ENCODE results near the gene ABHD1.
"Not testable (repeated sequence)": the region's sequence is repeated elsewhere in the genome, so short reads cannot be mapped to it uniquely, and the experiment has no call there.

The ABHD1 gene

DNA sequence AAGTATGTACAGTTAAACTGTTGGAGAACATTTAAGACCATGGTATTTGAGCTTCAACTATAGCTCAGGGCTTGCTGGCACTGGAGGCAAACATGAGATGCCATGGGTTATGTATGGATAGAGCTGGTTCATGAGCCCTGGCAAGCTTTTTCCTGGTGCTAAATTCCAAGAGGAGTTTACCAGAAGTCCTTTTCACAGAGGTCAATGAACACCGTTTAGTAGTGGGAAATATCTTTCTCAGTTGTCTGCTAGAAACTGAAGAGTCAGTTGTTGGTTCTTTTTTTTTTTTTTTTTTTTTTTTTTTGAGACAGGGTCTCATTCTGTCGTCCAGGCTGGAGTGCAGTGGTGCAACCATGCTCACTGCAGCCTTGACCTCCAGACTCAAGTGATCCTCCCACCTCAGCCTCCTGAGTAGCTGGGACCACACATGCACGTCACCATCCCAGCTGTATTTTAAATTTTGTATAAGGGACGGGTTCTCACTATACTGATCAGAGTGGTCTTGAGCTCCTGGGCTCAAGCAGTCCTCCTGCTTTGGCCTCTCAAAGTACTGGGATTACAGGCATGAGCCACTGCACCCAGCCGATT lies 35.7 kb upstream of the ABHD1 start:
- DNase-seq, result no peak

DNA sequence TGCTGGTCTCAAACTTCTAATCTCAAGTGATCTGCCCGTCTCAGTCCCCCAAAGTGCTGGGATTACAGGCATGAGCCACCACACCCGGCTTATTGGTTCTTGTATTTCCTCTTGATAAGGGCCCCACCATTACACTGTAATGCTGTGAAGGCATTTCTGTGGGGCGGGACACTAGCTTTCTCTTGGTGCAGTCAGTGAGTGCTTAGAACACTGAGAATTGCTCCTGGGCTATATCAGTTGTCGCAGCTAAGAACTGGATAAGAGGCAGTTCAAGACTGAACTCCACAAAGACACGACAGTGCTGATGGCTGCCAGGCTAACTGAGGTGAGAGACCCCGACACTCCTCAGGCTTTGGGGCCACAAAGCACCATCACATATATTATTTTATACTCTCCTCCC lies 35.0 kb upstream of the ABHD1 start:
- no peak for DNase-seq

DNA sequence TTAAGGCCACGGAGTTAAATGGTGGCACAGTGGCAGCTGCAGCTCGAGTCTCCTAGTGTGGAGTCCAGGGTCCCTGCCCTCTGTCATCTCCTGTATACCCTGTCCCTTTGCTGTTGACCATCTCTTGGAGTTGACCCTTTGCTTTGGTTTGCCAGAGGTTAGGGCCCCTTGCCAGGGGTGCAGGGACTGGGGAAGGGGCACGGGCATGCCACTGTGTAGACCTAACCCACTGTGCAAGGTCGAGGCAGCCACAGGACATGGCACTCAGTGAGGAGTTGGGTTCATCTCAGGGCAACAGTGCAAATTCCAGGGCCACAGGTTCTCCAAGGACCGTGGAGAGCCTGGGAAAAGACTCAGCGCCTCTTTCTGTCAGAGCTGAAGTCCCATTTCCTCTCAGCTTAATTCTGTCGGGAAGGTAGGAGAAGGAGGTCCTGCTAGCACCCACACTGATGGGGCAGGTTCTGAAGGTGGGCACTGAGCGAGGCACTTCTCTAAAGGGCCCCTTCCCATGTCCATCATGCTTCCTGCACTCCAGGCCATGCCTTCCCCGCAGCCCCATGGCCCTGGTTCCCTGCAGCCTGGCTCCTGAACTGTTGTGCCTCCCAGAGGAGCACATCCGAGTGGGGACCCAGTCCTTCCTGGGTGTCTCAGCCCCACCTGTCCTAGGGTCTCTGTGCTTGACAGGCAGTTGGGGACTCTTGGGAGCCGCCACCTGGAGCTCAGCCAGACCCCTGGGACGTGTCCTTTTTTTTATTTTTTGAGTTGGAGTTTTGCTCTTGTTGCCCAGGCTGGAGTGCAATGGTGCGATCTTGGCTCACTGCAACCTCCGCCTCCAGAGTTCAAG lies 34.3 kb upstream of the ABHD1 start:
- DNase-seq, result no peak

DNA sequence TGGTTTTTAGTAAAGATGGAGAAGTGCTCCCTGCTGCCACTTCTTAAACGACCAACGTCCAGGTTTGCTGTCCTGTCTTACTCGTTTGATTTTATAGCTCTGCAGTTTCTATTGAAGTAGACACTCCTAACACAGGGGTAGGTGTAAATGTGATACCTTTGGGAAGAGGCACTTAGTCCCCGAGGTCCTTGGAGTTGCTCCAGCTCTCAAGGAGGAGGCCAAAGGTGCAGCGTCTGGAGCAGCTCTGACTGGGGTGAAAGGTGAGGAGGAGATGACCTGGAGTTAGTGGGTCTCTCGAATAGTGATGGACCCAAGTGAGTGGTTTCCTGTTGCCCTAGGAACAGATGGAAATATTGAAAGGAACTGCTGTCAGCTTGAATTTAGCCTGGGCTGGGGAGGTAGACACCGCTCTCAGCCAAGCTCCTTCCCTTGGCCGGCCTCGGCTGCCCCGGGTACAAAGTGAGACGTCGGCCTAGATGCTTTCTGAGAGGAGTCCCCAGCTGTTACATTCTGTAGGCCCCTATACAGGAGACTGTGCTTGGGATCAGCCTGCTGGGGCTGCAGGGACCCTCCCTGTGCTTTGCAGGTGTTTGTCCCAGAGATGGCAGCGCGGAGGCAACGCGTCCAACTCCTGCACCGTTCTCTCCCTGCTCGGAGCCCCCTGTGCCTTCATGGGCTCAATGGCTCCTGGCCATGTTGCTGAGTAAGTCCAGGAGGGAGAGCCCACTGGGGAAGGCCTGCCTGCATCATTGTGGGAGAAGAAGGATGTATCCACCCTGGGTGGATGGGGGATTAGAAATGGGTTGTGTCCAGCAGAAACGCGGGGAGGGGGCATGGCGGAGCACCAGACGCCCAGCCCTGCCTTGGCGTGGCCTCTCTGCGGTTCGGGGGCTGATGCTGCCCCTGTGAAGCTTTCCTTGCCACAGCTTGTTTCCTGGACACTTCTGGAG lies 31.6 kb upstream of the ABHD1 start:
- DNase-seq, result no peak

DNA sequence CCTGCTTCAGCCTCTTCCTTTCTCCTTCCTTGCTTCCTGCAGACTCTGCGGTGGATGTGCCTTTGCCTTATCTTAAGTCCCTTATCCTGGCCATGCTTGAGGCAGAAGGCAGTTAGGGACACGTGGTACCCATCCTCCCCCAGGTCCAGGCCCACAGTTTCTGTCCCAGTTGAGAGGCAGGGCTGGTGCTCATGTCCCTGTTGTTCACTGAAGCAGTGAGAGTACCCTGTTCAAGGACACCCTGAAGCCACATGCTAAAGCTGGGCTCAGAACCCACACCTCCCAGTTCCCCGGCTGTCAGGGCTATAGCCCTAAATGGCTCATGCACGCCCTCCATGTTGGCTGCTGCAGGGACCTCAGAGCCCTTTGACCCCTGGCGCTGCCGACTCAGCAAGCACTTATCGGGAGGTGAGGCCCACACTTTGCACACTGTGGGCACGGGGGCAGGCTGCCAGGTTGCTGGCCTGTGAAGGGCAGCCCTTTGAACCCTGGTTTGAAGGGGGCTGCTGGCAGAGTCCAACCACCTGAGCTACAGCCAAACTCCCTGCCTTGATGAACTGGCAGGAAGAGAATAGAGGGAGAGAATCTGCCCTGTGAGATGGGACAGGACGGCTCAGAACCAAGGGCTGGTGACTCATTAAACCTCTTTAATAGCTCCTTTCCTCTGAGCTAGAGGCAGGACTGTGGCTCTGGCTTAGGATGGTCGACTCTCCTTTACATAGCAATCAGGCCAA lies 30.8 kb upstream of the ABHD1 start:
- DNase-seq, result no peak

DNA sequence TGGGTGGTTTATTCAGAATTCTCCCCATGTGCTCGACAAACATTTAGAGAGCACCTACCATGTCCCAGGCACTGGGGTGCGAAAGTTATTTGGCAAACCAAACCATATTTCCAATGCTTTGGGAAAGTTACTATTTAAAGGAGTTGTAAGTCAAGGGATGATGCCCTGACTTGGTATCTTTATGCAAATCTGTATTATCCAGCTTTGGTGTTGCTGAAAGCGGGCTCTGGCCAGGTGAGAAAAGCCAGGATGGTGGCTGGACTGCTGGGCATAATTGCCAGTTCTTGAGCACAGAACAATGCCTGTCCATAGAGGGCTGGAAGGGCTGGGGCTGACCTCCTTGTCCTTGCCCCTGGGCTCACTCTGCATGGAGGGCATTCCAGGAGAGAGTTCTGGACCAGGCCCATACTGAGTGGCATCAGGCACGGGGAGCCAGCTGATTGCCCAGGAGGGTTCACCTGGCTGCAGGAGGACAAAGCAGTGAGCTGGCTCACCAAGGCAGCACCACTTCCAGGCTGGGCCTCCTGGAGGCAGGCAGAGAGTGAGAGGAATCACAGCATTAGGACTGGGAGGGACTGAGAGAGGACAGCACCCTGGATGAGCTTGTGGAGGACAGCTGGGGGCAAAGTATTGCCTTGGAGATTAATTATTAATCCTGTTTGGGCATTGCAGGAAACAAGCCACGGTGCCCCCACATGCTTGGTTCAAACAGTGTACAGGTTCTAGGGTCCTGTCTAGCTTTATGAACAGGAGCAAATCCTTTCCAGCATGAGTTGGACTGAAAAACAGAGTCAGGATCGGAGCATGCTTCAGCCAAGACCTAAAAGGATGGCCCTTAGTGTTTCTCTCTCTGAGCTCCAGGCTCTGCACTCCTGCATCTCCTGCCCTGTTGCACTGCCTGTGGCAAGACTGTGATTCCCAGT lies 29.9 kb upstream of the ABHD1 start:
- no peak for DNase-seq

DNA sequence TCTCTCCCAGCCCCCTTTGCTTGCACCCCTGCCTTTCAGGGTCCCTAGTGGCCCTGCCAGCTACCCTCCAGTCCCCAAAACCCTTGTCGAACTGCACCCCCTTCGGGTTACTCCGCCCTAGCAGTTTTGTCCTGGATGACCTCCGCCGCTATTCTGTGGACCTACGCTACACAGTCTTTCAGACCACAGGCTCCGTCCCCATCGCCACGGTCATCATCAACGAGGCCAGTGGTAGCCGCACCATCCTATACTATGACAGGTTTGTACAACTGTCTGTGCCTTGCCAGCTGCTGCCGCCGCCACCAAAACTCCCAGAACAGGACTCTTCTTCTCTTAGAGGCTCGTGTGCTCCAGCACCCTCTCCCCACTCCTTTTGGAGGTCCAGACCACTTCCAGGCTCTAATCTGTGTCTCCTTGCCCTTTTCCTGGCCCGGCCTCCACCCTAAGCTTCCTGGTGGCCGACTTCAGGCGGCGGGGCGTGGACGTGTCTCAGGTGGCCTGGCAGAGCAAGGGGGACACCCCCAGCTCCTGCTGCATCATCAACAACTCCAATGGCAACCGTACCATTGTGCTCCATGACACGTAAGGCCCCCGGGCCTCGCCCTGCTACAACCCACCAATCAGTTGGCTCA lies 29.1 kb upstream of the ABHD1 start:
- no peak for DNase-seq

DNA sequence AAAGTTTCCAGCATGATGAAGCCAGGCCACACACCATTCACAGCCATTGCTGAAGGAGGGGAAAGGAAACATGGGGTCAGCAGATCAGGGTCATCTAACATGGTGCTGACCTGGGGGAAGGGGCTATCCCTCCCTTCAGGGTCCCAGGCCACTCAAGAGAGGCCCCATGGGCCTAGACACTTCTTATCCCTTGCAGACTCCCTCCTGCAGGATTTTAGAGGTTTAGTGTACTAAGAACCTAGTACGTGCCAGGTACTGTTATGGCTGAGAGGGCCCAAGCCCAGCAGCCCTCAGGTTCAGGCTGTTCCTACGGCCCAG lies 28.2 kb upstream of the ABHD1 start:
- DNase-seq, result no peak

DNA sequence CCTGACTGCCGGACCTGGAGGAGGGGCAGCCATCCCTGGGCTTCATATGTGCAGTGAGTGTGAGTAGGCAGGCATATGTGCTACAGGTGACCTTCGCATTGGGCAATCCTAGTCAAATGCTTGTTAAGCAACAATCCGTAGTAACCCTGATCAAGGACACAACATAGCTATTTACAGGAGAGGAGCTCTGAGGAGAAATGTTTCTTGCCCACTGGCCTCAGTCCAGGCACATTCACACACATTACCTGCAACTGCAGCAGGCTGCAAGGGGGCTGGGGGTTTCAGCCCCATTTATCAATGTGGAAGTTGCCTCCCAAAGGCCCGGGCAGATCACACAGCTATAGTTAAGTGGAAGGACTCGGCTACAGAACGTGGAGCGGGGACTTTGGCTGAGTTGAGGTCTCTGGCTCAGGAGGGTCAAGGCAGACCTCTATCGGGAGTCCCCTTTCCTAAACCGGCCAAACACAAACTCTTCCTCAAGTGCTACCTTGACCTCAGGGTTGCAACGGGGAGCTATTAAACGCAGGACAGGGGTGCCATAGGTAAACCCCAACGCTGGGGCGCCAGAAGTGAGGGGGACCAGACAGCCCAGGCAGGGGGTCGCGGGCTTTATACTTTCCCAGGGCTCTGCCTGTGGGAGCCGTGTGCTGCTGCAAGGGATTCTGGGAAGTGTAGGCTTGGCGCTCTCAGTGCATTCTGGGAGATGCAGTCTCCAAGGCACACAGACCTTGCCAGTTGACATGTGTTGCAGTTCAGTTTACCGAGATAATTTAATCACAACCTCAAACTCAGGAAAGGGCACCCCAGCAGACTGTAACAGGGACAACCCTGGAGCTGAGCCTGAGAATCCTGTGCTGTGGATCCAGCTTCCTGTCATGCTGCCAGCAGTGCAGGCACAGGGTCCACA lies 27.6 kb upstream of the ABHD1 start:
- peak; percentile 61 for DNase-seq

DNA sequence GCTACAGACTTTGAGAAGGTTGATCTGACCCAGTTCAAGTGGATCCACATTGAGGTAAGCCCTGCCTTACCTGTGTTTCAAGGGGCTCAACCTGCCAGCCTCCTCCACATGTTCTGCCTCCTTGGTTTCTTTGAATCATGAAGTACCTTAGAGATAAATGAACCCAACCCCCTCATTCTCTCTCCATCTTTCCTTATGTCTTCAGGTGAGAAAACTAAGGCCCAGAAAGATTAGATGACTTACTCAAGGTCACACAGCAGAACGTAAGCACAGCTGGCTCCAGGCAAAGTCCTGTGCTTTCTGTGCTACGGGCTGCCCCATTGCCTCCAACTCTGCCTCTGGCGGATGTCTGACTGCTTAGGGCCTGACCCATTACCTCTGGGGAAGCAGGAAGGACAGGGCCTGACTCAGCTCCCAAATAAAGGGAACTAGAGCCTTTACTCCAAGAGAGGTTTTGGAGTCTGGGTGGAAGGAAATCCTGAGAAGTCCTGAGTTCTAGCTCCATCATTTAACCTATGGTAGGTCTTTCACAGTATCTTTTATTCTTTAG lies 26.8 kb upstream of the ABHD1 start:
- no peak for DNase-seq

DNA sequence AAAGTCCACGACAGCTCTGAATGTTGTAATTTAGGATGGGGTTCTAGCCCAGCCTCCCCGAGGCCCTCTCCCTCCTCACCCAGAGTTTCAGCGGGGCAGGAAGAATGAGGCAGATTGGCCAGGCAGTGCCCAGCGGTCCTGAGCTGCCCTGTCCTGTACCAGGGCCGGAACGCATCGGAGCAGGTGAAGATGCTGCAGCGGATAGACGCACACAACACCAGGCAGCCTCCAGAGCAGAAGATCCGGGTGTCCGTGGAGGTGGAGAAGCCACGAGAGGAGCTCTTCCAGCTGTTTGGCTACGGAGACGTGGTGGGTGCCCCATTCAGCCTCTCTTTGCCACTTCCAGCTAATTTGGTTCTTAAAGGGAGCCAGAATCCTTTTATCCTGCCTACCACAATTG lies 26.3 kb upstream of the ABHD1 start:
- no peak for DNase-seq

DNA sequence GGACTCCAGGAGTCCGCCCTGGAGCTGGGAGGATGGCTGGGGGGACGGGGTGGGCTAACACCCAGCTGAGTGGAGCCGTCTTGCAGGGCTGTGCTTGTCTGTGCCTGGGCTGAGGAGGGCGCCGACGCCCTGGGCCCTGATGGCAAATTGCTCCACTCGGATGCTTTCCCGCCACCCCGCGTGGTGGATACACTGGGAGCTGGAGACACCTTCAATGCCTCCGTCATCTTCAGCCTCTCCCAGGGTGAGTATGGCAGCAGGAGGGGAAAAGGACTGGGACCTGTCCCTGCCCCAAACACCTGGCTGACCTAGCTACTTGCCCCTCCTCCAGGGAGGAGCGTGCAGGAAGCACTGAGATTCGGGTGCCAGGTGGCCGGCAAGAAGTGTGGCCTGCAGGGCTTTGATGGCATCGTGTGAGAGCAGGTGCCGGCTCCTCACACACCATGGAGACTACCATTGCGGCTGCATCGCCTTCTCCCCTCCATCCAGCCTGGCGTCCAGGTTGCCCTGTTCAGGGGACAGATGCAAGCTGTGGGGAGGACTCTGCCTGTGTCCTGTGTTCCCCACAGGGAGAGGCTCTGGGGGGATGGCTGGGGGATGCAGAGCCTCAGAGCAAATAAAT lies 24.2 kb upstream of the ABHD1 start:
- DNase-seq, result no peak

DNA sequence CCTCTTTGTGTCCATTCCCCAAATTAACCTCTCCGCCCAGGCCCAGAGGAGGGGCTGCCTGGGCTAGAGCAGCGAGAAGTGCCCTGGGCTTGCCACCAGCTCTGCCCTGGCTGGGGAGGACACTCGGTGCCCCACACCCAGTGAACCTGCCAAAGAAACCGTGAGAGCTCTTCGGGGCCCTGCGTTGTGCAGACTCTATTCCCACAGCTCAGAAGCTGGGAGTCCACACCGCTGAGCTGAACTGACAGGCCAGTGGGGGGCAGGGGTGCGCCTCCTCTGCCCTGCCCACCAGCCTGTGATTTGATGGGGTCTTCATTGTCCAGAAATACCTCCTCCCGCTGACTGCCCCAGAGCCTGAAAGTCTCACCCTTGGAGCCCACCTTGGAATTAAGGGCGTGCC lies 23.6 kb upstream of the ABHD1 start:
- DNase-seq, result no peak

DNA sequence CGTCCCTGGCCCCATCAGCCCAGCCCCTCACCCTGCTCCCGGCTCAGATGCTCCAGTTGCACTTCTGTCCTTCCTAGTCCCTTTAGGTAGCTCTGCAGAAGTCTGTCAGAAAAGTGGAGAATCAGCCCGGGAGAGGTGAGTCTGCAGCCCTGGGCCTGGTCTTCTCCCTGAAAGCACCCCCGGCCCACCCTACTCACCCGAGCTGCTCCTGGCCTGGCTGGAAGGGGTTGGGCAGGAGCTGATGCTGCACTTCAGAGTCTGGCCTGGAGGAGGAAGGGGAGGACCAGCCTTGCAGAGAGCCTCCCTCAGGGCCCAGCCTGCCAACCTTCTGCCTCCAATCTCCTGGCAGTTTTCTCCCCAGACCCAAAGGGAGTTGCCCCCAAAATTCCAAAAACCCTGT lies 21.3 kb upstream of the ABHD1 start:
- no peak for DNase-seq

DNA sequence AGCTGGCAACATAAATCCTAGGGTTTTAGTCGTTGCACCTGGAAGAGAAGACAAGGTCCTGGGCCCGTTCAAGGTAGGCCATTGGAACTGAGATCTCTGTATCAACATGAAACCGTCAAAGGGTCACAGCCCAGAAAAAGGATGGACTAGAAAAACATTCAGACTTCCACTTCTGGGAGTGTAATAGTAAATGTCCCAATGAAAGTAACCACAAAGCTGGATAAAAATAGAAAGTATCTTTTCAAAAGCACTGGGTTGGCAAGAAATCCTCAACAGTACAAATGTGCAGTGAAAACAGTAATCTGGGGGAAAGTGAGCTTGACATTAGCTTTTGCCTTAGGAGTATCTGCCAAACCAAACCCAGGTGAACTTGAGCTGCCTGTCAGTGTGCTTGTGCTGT lies 17.6 kb upstream of the ABHD1 start:
- no peak for DNase-seq

DNA sequence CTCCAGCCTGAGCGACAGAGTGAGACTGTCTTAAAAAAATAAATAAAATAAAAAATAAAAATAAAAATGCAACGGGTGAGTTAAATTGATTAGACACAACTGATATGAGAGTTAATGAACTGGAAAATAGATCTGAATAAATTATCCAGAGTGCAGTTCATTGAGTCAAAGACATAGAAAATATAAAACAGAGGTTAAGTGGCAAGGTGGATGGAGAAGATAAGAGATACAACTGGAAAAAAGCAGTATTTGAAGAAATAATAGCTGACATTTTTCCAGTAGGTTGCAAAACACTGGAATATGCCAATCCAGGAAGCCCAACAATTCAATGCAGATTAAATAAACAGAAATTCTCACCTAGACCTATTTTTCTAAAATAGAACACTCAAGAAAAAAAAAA lies 15.4 kb upstream of the ABHD1 start:
- DNase-seq, result no peak

DNA sequence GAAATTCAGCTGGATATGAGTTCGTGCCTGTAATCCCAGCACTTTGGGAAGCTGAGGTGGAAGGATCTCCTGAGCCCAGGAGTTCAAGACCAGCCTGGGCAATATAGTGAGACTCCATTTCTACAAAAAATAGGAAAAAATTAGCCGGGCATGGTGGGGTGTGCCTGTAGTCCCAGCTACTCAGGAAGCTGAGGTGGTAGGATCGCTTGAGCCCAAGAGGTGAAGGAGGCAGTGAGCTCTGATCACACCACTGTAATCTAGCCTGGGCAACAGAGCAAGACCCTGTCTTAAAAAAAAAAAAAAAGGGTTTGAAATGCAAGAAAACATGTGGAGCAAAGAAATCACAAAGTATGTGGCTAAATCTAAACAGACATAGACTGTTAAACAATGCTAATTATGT lies 14.5 kb upstream of the ABHD1 start:
- no peak for DNase-seq

DNA sequence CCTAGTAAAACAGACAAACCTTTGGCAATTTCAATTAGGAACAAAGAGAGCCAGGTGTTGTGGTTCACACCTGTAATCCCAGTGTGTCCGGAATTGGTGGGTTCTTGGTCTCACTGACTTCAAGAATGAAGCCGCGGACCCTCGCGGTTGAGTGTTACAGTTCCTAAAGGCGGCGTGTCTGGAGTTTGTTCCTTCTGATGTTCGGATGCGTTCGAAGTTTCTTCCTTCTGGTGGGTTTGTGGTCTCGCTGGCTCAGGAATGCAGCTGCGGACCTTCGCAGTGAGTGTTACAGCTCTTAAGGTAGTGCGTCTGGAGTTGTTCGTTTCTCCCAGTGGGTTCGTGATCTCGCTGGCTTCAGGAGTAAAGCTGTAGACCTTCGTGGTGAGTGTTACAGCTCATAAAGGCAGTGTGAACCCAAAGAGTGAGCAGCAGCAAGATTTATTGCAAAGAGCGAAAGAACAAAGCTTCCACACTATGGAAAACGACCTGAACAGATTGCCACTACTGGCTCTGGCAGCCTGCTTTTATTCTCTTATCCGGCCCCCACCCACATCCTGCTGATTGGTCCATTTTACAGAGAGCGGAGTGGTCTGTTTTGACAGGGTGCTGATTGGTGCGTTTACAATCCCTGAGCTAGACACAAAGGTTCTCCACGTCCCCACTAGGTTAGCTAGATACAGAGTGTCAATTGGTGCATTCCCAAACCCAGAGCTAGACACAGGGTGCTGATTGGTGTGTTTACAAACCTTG lies 12.8 kb upstream of the ABHD1 start:
- not testable (repeated sequence) for DNase-seq
